Right atrium auricular region (tissue), 2 donors: ENCODE results near the gene PSENEN. TPM values are rescaled to one million over a fixed set of nuclear protein-coding genes. Genes with fewer than 3 reads are reported as not detected.

Source experiments
- DNase-seq: peaks from one replicate; pipeline ENCODE4 v3.0.0-alpha.2; 2019; ENCODE audit warnings: low spot score
- H3K27ac ChIP-seq, 2 donors: fragments of 200-600 bp; sonication (generic); 1 replicate in 1 of 2; 2 replicates in 1 of 2; pipeline ENCODE4 v1.5.1; 2016 to 2019
- H3K27me3 ChIP-seq, 2 donors: fragments of 200-600 bp; sonication (generic); one replicate each; pipeline versions ENCODE4 v1.5.1 to v1.6.0; 2017 to 2019
- H3K36me3 ChIP-seq: fragments of 200-600 bp; sonication (generic); one replicate; pipeline ENCODE4 v1.5.1; 2016
- H3K4me1 ChIP-seq, 2 donors: fragments of 200-600 bp; sonication (generic); one replicate each; pipeline versions ENCODE4 v1.5.1 to v1.6.0; 2017 to 2019
- H3K4me3 ChIP-seq, 2 donors: fragments of 200-600 bp; sonication (generic); 1 replicate in 1 of 2; 2 replicates in 1 of 2; pipeline ENCODE4 v1.5.1; 2017 to 2019; ENCODE audit warnings: mild to moderate bottlenecking in 1 of 2, moderate library complexity in 1 of 2
- H3K9me3 ChIP-seq, 2 donors: fragments of 200-600 bp; sonication (generic); one replicate each; pipeline ENCODE4 v1.5.1; 2019
- CTCF ChIP-seq, 2 donors: fragments of 200-600 bp; sonication (generic); IDR thresholded peaks; one replicate each; pipeline ENCODE4 v1.5.1; 2019; ENCODE audit warnings: antibody characterized with exemption in 2 of 2
- total RNA-seq, 2 donors: library from RNA; depleted of rRNA; stranded (reverse); fragments of >200 nt; gene quantifications; one replicate each; pipeline ENCODE4 v1.1.0, GENCODE V29; 2016

Gene PSENEN
- total RNA-seq, 2 donors from 2014 or later: 26.1 to 35.0 TPM

- peaks cover 33% of the 10 kb centered on the region for H3K36me3 ChIP-seq
- DNase-seq: no peak
- H3K27ac ChIP-seq: peak overlapping the region in 1 of 2 donors; percentile 85
- TF ChIP-seq CTCF (IDR thresholded peaks at IDR 0.05): no peak
- no peaks in the 10 kb centered on the region for H3K27me3 ChIP-seq
- no peaks in the 10 kb centered on the region for H3K9me3 ChIP-seq
- H3K4me3 ChIP-seq: peak overlapping the region; percentile 63 to 66
- peaks cover 0 to 26% of the 10 kb centered on the region in 2 donors for H3K4me1 ChIP-seq
Observed at GRCh38 chr19:35739275-35740107, 6.0 kb upstream of the PSENEN start.

GRCh38 chr19:35740108-35740422, 5.4 kb upstream of the PSENEN start:
- no peak for TF ChIP-seq CTCF (IDR thresholded peaks at IDR 0.05)
- H3K36me3 ChIP-seq: peaks cover 29% of the 10 kb centered on the region
- H3K4me3 ChIP-seq: peak overlapping the region; percentile 63 to 66
- peak overlapping the region; percentile 63 to 85 for H3K27ac ChIP-seq
- no peak for DNase-seq
- H3K4me1 ChIP-seq: peaks cover 0 to 28% of the 10 kb centered on the region in 2 donors
- no peaks in the 10 kb centered on the region for H3K27me3 ChIP-seq
- no peaks in the 10 kb centered on the region for H3K9me3 ChIP-seq

GRCh38 chr19:35740423-35741202, 4.8 kb upstream of the PSENEN start:
- Histone ChIP-seq H3K9me3 (no peaks in the 10 kb centered on the region), H3K36me3 (peaks cover 27% of the 10 kb centered on the region)

GRCh38 chr19:35741203-35741515, 4.3 kb upstream of the PSENEN start:
- Histone ChIP-seq H3K4me1 (peaks cover 0 to 33% of the 10 kb centered on the region in 2 donors), H3K27me3 (no peaks in the 10 kb centered on the region), H3K4me3 (peak overlapping the region; percentile 63 to 66), H3K9me3 (no peaks in the 10 kb centered on the region), H3K36me3 (peaks cover 27% of the 10 kb centered on the region), H3K27ac (peak overlapping the region; percentile 71 to 75)
- no peak for TF ChIP-seq CTCF (IDR thresholded peaks at IDR 0.05)
- DNase-seq: no peak

More at GRCh38 chr19:35740423-35741202, 4.8 kb upstream of the PSENEN start:
- Histone ChIP-seq H3K4me1 (peaks cover 0 to 28% of the 10 kb centered on the region in 2 donors), H3K4me3 (peak overlapping the region; percentile 63 to 66), H3K27ac (peak overlapping the region; percentile 75 to 85), H3K27me3 (no peaks in the 10 kb centered on the region)
- DNase-seq: peak; percentile 98
- TF ChIP-seq CTCF (IDR thresholded peaks at IDR 0.05): peak in 1 of 2 donors; percentile 20

- Histone ChIP-seq H3K4me3 (peak within 1 kb of the TSS in 1 of 2 donors; percentile 66), H3K27ac (peak within 1 kb of the TSS; percentile 71 to 75), H3K27me3 (no peaks in the 10 kb centered on the region), H3K9me3 (no peaks in the 10 kb centered on the region), H3K4me1 (peaks cover 0 to 40% of the 10 kb centered on the region in 2 donors), H3K36me3 (peaks cover 21% of the 10 kb centered on the region)
- DNase-seq: no peak
- TF ChIP-seq CTCF (IDR thresholded peaks at IDR 0.05): no peak
Observed at GRCh38 chr19:35742121-35742724, 3.2 kb upstream of the PSENEN start, which contains the start of gene IGFLR1. IGFLR1 (minus strand) TSS chr19:35742452; CDS start chr19:35741180, 1,272 bp downstream.
